ENCODE data around the gene DUSP3. TPM values are rescaled to one million over a fixed set of nuclear protein-coding genes. Genes with fewer than 3 reads are reported as not detected.
A peak's percentile ranks its signal among the peaks of the same experiment; 100 is the strongest.

The DUSP3 gene
- total RNA-seq = 77.5 and 84.3 TPM in 2 replicates

- DNase-seq (ENCODE audit: extremely low read depth, low read depth, low spot score) = peak; percentile 48
Observed at GRCh38 chr17:43778337-43779144, at the start of gene DUSP3. DUSP3 (minus strand) TSS chr17:43778977; CDS start chr17:43778924, 53 bp downstream.

DNA sequence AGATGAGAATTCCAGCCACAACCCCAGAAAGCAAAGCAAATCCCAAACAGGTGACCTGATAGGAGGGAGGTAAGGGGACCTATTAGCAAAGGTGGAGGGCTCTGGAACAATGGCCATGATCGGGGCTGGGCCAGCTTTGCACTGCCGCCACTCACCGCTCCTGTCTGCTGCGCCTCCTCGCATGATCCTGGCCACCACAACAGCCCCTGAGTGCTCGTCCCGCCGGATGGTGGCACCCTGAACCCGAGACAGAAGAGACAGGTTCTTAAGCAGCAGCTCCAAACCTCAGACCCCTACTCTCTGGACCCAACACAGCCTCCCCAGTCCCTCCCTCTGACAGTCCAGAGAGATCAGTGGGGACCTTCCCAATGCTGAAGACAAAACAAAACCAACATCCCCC is 48.8 kb upstream of the DUSP3 start:
- no peak for DNase-seq (ENCODE audit: extremely low read depth, low read depth, low spot score)

DNA sequence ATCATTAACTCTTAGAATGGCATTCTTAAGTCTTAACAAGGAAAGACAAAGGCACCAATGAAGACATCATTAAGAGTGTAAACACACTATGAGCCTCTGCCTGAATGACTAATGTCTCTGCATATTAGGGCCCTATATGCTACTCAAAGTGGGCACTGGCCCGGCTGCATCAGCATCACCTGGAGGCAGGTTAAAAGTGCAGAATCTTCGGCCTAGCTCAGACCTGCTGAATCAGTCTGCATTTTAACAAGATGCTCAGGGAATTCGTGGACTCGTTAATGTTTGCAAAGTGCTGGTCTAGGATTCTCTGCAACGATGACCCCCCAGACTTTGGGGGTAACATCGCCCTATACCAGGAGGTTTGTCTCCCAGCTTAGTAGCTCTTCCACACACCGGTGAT is 47.4 kb upstream of the DUSP3 start:
- no peak for DNase-seq (ENCODE audit: extremely low read depth, low read depth, low spot score)

- no peak for DNase-seq (ENCODE audit: extremely low read depth, low read depth, low spot score)
Observed at GRCh38 chr17:43825567-43825966, 46.8 kb upstream of the DUSP3 start.

- DNase-seq (ENCODE audit: extremely low read depth, low read depth, low spot score) = no peak
Observed at GRCh38 chr17:43823350-43824084, 44.7 kb upstream of the DUSP3 start.

DNA sequence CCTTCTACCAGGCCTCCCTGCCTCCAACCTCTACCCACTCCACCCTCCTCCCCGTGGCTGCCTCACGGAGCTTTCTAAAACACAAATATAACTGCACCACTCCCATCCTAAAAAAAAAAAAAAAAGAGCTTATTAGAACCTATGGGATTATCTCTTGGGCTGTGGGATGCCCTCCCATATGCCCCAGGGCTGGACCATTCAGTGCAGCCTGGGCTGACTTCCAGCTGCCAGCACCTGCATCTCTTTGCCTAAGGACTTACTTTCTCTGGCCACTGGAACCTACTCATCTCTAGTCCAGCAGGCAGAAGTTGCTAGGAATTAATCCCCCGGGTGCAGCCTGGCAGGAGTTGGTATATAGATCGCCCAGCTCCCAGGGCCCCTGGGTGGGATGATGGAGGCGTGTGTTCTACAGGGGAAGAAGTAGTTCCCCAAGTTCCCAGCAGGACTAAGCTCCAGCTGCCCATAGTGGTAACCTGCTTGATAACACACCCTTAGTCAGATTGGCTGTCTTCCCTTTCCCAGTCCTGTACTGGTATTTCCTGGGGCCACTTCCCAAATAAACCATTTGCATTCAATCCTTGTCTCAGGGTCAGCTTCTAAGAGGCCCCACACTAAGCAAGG is 43.9 kb upstream of the DUSP3 start:
- DNase-seq (ENCODE audit: extremely low read depth, low read depth, low spot score) = no peak

DNA sequence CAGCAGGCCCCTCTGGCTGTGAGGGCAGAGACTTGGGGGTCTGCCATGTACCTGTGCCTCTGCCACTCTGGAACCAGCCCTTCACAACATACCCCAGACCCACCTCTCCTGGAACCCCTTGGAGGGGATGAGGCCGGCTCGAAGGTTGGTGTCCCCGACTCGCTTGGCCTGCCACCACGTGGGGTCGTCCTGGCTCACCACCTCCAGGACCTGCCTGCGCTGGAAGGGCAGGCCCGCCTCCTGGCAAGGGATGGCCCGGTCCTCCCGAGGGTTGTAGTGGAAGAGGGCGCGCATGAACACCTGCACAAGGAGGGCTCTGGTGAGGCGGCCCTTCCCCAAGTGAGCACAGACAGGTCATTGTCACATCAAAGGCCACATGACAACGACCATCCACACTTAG is 42.0 kb upstream of the DUSP3 start:
- no peak for DNase-seq (ENCODE audit: extremely low read depth, low read depth, low spot score)

GRCh38 chr17:43818966-43819365 is 40.2 kb upstream of the DUSP3 start:
- no peak for DNase-seq (ENCODE audit: extremely low read depth, low read depth, low spot score)

DNA sequence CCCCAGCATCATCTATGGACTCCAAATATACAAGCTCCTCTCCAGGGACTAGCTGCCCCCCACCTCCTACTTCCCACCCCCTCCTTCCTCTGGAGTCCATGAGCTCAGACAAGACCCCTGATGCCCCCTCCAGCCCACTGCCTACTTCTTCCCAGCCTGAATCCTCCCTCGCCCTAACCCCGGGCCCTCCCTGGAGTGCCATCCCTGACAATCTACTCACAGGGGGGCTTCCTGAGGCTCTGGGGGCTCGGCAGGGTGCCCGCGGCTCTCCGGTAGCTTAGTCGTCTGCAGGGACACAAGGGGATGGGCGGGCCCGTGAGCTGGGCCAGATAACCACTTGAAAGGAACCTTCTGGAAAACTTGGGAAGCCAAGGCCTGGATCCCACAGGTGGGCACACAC is 39.0 kb upstream of the DUSP3 start:
- no peak for DNase-seq (ENCODE audit: extremely low read depth, low read depth, low spot score)

DNA sequence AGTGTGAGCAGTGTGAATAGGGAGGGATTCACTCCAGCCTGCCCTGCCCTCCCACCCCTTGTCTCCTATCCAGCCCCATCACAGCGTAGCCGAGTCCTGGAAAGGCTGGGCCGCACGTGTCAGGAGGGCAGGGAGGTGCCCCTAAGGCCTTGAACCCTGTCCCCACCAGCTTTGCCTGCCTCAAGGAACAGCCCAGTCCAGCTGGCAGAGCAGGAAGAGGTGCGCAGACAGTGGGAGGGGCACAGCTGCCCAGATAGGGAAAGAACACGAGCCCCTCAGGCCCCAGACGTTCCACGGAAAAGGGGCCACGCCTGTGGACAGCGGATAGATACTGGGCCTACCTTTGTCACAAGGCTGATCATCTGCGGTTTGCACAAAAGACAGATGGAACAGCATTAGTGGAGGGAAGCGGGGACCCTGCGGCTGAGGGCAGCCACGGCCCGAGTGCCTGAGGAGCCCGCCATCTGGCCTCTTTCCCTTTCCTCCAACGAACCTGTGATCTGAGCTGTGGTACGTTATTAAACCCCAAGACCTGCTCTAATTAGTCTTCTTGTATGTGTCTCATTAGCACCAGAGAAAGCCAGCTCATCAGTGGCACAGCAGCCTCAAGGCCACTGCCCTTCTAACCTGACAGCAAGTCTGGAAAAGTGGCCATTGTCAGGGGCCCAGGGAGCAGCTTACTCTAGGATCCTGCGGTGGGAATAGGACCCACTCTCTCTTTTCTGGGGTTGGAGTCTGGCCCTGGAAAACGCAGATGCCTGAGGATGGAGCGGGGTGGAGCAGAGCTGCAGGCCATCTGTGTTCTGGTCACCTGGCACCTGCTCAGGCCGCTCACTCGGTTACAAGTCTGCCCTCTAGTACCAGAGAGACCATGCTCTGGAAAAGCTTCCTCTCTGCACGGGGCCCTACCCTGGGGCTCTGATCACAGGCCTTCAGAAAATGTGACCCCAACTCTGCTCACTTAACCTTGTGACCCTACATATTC is 37.9 kb upstream of the DUSP3 start:
- no peak for DNase-seq (ENCODE audit: extremely low read depth, low read depth, low spot score)

DNA sequence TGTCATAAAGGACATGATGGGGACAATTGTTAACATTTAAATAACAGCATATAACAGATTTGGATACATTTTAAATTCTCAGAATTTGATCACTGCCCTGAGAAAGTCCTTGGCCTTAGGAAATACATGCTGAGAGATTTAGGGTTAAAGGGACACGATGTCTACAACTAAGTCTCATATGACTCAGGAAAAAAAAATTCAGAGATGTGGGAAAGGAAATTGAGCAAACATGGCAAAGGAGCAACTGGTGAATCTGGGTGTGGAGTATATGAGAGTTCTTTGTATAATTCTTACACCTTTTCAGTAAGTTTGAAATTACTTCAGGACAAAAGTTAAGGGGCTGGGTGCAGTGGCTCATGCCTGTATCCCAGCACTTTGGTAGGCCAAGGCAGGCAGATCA is 35.9 kb upstream of the DUSP3 start:
- DNase-seq (ENCODE audit: extremely low read depth, low read depth, low spot score) = no peak

DNA sequence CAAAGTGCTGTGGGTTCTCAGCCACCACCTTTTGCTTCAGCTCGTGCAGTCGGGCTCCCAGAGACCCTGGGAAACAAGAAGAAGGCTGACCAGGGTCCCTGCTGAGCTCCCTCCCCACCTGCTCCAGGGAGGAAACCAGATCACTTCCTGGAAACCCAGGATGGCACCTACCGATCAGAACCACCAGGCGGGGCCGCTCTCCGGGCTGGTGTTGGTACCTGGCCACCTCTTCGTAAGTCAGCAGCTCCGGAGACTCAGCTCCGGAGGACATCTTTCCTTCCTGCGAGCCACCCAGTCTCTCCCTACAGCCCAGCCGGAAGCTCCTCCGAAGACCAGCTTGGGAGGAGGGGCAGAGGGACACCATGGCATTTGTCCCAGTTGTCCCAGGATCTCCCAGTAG is 35.2 kb upstream of the DUSP3 start:
- DNase-seq (ENCODE audit: extremely low read depth, low read depth, low spot score) = no peak

- no peak for DNase-seq (ENCODE audit: extremely low read depth, low read depth, low spot score)
Observed at GRCh38 chr17:43813386-43813785, 34.6 kb upstream of the DUSP3 start.

GRCh38 chr17:43812396-43813265 is 33.9 kb upstream of the DUSP3 start:
- DNase-seq (ENCODE audit: extremely low read depth, low read depth, low spot score) = no peak

DNA sequence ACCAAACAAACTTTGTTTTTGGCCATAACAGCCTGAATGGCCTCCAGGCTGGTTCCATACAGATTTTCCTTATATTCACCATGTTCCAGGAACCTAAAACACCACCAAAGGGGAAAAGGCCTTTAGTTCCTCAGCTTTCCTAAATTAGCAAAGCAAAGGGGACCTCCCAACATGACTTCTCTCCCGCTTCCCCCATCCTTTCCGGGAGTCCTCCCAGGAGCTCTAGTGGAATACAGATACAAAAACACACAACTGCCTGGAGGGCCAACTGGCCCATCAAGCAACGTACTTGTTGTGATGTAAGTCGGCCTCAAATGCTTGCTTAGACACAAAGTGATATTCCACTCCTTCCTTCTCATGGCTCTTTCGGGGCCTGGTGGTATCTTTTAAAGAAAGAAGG is 32.0 kb upstream of the DUSP3 start:
- DNase-seq (ENCODE audit: extremely low read depth, low read depth, low spot score) = no peak

GRCh38 chr17:43810226-43810715 is 31.5 kb upstream of the DUSP3 start:
- DNase-seq (ENCODE audit: extremely low read depth, low read depth, low spot score) = no peak

DNA sequence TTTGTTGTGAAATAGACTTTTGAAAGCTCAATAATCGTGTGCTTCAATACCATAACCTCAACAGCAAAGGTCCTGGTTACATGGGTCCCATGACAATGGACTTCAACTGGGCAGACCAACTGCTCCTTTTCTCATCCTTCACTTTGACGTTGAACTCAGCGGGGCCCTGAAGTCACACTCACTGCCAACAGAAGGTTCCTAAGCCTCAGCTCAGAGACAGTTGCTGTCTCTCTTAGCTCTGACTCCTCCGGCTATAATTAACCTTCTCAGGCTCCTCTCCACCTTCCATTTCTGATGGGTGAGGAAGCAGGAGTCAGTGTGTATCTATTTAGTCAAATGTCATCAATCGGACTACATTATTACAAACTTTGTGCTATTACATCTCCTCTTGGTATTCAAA is 30.3 kb upstream of the DUSP3 start:
- DNase-seq (ENCODE audit: extremely low read depth, low read depth, low spot score) = no peak

DNA sequence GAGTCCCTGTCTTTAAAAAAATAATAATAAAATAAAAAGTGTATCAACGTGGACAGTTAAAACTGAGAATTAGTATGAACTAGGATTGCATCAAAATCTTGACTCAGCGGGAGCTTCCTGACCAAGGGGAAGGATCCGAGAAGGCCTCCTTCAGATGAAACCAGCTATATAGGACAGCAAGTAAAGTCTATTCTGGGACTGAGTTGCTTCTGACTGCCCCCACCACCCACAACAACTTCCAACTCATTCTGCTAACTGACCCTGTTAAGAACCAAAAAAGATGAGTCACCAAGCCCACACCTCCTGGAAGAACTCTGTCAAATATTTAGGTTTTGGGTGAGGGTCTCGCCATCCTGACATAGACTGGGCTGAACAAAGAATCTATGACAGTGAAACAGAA is 29.3 kb upstream of the DUSP3 start:
- no peak for DNase-seq (ENCODE audit: extremely low read depth, low read depth, low spot score)

DNA sequence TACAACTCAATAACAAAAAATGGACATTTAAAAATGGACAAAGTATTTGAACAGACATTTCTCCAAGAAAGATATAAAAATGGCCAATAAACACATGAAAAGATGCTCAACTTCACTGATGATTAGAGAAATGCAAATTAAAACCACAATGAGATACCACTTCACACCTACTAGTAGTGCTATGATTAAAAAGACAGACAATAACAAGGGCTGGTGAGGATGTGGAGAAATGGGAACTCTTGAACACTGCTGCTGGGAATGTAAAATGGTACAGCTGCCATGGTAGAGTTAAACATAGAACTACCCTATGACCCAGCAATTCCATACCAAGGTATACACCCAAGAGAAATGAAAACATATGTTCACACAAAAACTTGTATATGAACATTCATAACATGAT is 26.3 kb upstream of the DUSP3 start:
- DNase-seq (ENCODE audit: extremely low read depth, low read depth, low spot score) = no peak

All from glomerular endothelial cell (primary cell).